ENCODE results near the gene HMCN1.

Gene HMCN1

GRCh38 chr1:185704181-185704580 lies 30.0 kb upstream of the HMCN1 start:
- Histone ChIP-seq H3K4me3 (no peak overlapping the region), H3K27ac (no peak overlapping the region), H3K9me3 (peaks cover 16% of the 10 kb centered on the region), H3K9ac (no peak overlapping the region), H3K27me3 (no peaks in the 10 kb centered on the region), H4K20me1 (no peaks in the 10 kb centered on the region), H3K36me3 (no peaks in the 10 kb centered on the region), H3K4me2 (no peak overlapping the region), H3K4me1 (no peaks in the 10 kb centered on the region)
- TF ChIP-seq Cebpa-rat (IDR thresholded peaks at IDR 0.05): no peak

- no peak for TF ChIP-seq Cebpa-rat (IDR thresholded peaks at IDR 0.05)
- Histone ChIP-seq H3K4me2 (no peak overlapping the region), H3K36me3 (no peaks in the 10 kb centered on the region)
These were observed 18.1 kb upstream of the HMCN1 start for GRCh38 chr1:185716095-185716494.

GRCh38 chr1:185719021-185719420 lies 15.2 kb upstream of the HMCN1 start:
- Histone ChIP-seq H3K4me3 (no peak overlapping the region), H3K9ac (no peak overlapping the region), H3K4me2 (no peak overlapping the region), H3K27ac (no peak overlapping the region), H3K4me1 (peaks cover 5% of the 10 kb centered on the region; the same call in 1 of the 2 replicates), H3K9me3 (no peaks in the 10 kb centered on the region), H3K27me3 (no peaks in the 10 kb centered on the region), H3K36me3 (no peaks in the 10 kb centered on the region), H4K20me1 (no peaks in the 10 kb centered on the region)
- no peak for TF ChIP-seq Cebpa-rat (IDR thresholded peaks at IDR 0.05)

More at GRCh38 chr1:185716095-185716494, 18.1 kb upstream of the HMCN1 start:
- H3K4me3 ChIP-seq: no peak overlapping the region
- no peaks in the 10 kb centered on the region for H3K9me3 ChIP-seq
- H4K20me1 ChIP-seq: no peaks in the 10 kb centered on the region
- H3K27me3 ChIP-seq: no peaks in the 10 kb centered on the region
- no peak overlapping the region for H3K9ac ChIP-seq
- H3K4me1 ChIP-seq: peaks cover 5% of the 10 kb centered on the region; the same call in 1 of the 2 replicates
- no peak overlapping the region for H3K27ac ChIP-seq

- Histone ChIP-seq H3K27ac (no peak overlapping the region), H3K9ac (no peak overlapping the region), H4K20me1 (no peaks in the 10 kb centered on the region), H3K36me3 (no peaks in the 10 kb centered on the region), H3K9me3 (no peaks in the 10 kb centered on the region), H3K4me1 (peaks cover 4% of the 10 kb centered on the region; the same call in 1 of the 2 replicates), H3K4me2 (no peak overlapping the region), H3K27me3 (no peaks in the 10 kb centered on the region), H3K4me3 (no peak overlapping the region)
- no peak for TF ChIP-seq Cebpa-rat (IDR thresholded peaks at IDR 0.05)
These were observed 13.4 kb upstream of the HMCN1 start for GRCh38 chr1:185720633-185721272.

GRCh38 chr1:185721553-185721952 lies 12.6 kb upstream of the HMCN1 start:
- Histone ChIP-seq H3K36me3 (no peaks in the 10 kb centered on the region), H3K4me2 (no peak overlapping the region), H3K27me3 (no peaks in the 10 kb centered on the region), H3K27ac (no peak overlapping the region), H3K9ac (no peak overlapping the region), H3K9me3 (no peaks in the 10 kb centered on the region), H4K20me1 (no peaks in the 10 kb centered on the region), H3K4me3 (no peak overlapping the region), H3K4me1 (no peaks in the 10 kb centered on the region)
- no peak for TF ChIP-seq Cebpa-rat (IDR thresholded peaks at IDR 0.05)

GRCh38 chr1:185722098-185722497 lies 12.1 kb upstream of the HMCN1 start:
- H3K4me2 ChIP-seq: no peak overlapping the region
- H3K4me1 ChIP-seq: no peaks in the 10 kb centered on the region

GRCh38 chr1:185727726-185728125 lies 6.5 kb upstream of the HMCN1 start:
- H3K4me2 ChIP-seq: no peak overlapping the region
- no peaks in the 10 kb centered on the region for H3K9me3 ChIP-seq
- no peak overlapping the region for H3K4me3 ChIP-seq
- H3K9ac ChIP-seq: no peak overlapping the region
- no peaks in the 10 kb centered on the region for H4K20me1 ChIP-seq
- no peaks in the 10 kb centered on the region for H3K36me3 ChIP-seq
- no peaks in the 10 kb centered on the region for H3K4me1 ChIP-seq
- no peak for TF ChIP-seq Cebpa-rat (IDR thresholded peaks at IDR 0.05)
- no peaks in the 10 kb centered on the region for H3K27me3 ChIP-seq
- no peak overlapping the region for H3K27ac ChIP-seq

More at GRCh38 chr1:185722098-185722497, 12.1 kb upstream of the HMCN1 start:
- TF ChIP-seq Cebpa-rat (IDR thresholded peaks at IDR 0.05): no peak
- H4K20me1 ChIP-seq: no peaks in the 10 kb centered on the region
- no peaks in the 10 kb centered on the region for H3K27me3 ChIP-seq
- no peak overlapping the region for H3K27ac ChIP-seq
- H3K36me3 ChIP-seq: no peaks in the 10 kb centered on the region
- no peaks in the 10 kb centered on the region for H3K9me3 ChIP-seq
- no peak overlapping the region for H3K4me3 ChIP-seq
- no peak overlapping the region for H3K9ac ChIP-seq

- Histone ChIP-seq H3K9me3 (no peaks in the 10 kb centered on the region), H3K27me3 (no peaks in the 10 kb centered on the region), H3K36me3 (no peaks in the 10 kb centered on the region), H3K4me3 (no peak overlapping the region), H3K9ac (no peak overlapping the region), H3K4me2 (no peak overlapping the region), H3K4me1 (no peaks in the 10 kb centered on the region), H4K20me1 (no peaks in the 10 kb centered on the region), H3K27ac (no peak overlapping the region)
- TF ChIP-seq Cebpa-rat (IDR thresholded peaks at IDR 0.05): no peak
These were observed 2.7 kb upstream of the HMCN1 start for GRCh38 chr1:185731446-185731845.

GRCh38 chr1:185732951-185733350 lies 1.2 kb upstream of the HMCN1 start:
- Histone ChIP-seq H3K27ac (no peak overlapping the region), H3K4me2 (no peak overlapping the region), H3K4me3 (no peak overlapping the region)

GRCh38 chr1:185734929-185735700 lies 924 bp downstream of the HMCN1 start:
- Histone ChIP-seq H3K4me2 (no peak overlapping the region), H3K9ac (no peak overlapping the region), H3K27ac (no peak overlapping the region)

More at GRCh38 chr1:185732951-185733350, 1.2 kb upstream of the HMCN1 start:
- no peak for TF ChIP-seq Cebpa-rat (IDR thresholded peaks at IDR 0.05)
- Histone ChIP-seq H3K9ac (no peak overlapping the region), H4K20me1 (no peaks in the 10 kb centered on the region), H3K36me3 (no peaks in the 10 kb centered on the region), H3K9me3 (no peaks in the 10 kb centered on the region), H3K27me3 (no peaks in the 10 kb centered on the region), H3K4me1 (no peaks in the 10 kb centered on the region)

More at GRCh38 chr1:185734929-185735700, 924 bp downstream of the HMCN1 start:
- Histone ChIP-seq H3K9me3 (no peaks in the 10 kb centered on the region), H4K20me1 (no peaks in the 10 kb centered on the region), H3K36me3 (no peaks in the 10 kb centered on the region), H3K27me3 (no peaks in the 10 kb centered on the region), H3K4me1 (no peaks in the 10 kb centered on the region), H3K4me3 (no peak overlapping the region)
- TF ChIP-seq Cebpa-rat (IDR thresholded peaks at IDR 0.05): no peak
